GM19395 (cell line): ENCODE results near the gene MYO3B.

Experiments used
- ATAC-seq: cut with Tn5 transposase; IDR thresholded peaks from one replicate; pipeline ENCODE4 v1.9.1; 2021; ENCODE audit warnings: mild to moderate bottlenecking, moderate library complexity; ENCODE audit not compliant: unreplicated experiment

The MYO3B gene

GRCh38 chr2:170177950-170178781 lies at the start of gene MYO3B:
MYO3B (plus strand) TSS chr2:170178147; CDS start chr2:170178288, 141 bp downstream.
- ATAC-seq = peak; percentile 52

- no peak for ATAC-seq
These were observed 38.5 kb upstream of the MYO3B start for GRCh38 chr2:170139276-170139967.

- no peak for ATAC-seq
These were observed 37.4 kb upstream of the MYO3B start for GRCh38 chr2:170140561-170140960.

- ATAC-seq = no peak
These were observed 36.1 kb upstream of the MYO3B start for GRCh38 chr2:170141865-170142264.

- no peak for ATAC-seq
These were observed 35.4 kb upstream of the MYO3B start for GRCh38 chr2:170142502-170142901.

GRCh38 chr2:170143045-170143717 lies 34.8 kb upstream of the MYO3B start:
- no peak for ATAC-seq

- ATAC-seq = no peak
These were observed 33.2 kb upstream of the MYO3B start for GRCh38 chr2:170144761-170145160.

- no peak for ATAC-seq
These were observed 32.8 kb upstream of the MYO3B start for GRCh38 chr2:170145191-170145590.

GRCh38 chr2:170145675-170146432 lies 32.1 kb upstream of the MYO3B start:
- no peak for ATAC-seq

- ATAC-seq = no peak
These were observed 31.2 kb upstream of the MYO3B start for GRCh38 chr2:170146784-170147183.

GRCh38 chr2:170147576-170147975 lies 30.4 kb upstream of the MYO3B start:
- ATAC-seq = no peak

- ATAC-seq = no peak
These were observed 29.8 kb upstream of the MYO3B start for GRCh38 chr2:170148161-170148560.

- ATAC-seq = no peak
These were observed 25.5 kb upstream of the MYO3B start for GRCh38 chr2:170152421-170152820.

GRCh38 chr2:170155022-170155722 lies 22.8 kb upstream of the MYO3B start:
- peak; percentile 66 for ATAC-seq

GRCh38 chr2:170155723-170156253 lies 22.2 kb upstream of the MYO3B start:
- ATAC-seq = no peak

GRCh38 chr2:170156592-170156991 lies 21.4 kb upstream of the MYO3B start:
- ATAC-seq = no peak

- no peak for ATAC-seq
These were observed 20.8 kb upstream of the MYO3B start for GRCh38 chr2:170157025-170157684.

- no peak for ATAC-seq
These were observed 18.9 kb upstream of the MYO3B start for GRCh38 chr2:170159060-170159459.

GRCh38 chr2:170161516-170162270 lies 16.3 kb upstream of the MYO3B start:
- ATAC-seq = no peak
